Activated T-helper 9 cell treated with anti-CD3 and anti-CD28 coated beads, Interleukin-2, amount 50 U/mL, for 16 hours (primary cell): ENCODE results near the gene SPAG6.
"Not testable (repeated sequence)": the region's sequence is repeated elsewhere in the genome, so short reads cannot be mapped to it uniquely, and the experiment has no call there.

ENCODE experiments used
- DNase-seq: peaks from one replicate; pipeline ENCODE4 v3.0.0-alpha.2; 2020; ENCODE audit warnings: low read depth

The SPAG6 gene

DNA sequence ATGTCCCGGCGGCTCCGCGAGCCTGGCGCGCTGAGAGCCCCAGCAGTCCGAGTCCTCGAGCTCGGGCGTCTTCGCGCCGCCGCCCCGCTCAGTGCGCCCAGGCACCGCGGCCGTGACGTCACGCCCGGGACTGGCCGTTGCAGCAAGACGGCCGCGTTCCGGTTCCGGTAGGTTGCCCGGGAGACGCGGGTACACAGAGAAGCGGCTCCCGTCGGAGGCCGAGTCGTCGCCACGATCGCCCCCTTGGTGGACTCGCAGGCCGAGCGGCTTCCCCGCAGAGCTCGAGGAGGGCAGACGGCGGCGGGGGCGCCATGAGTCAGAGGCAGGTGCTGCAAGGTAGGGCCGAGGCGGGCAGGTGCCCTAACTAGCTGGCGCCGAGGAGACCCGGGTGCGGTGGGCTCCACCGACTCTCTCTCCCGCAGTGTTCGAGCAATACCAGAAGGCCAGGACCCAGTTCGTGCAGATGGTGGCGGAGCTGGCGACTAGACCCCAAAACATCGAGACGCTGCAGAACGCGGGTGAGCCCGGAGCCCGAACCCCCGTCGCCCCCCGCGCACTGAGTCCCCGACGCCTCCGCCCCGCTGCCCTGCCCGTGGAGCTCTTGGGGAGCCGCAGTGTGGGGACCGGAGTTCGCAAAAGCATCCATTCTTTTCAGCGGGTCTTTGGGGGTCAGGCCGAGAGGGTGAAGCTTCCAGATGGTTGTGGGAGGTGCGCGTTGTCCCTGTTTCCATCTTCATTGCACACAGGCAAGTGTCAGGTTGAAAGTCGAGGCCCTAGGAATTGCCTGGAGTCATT, at the start of gene SPAG6:
SPAG6 (plus strand) TSS at position 196 of the 795 bp plus-strand sequence; CDS start at position 312, 116 bp downstream.
- DNase-seq, result peak; percentile 20

DNA sequence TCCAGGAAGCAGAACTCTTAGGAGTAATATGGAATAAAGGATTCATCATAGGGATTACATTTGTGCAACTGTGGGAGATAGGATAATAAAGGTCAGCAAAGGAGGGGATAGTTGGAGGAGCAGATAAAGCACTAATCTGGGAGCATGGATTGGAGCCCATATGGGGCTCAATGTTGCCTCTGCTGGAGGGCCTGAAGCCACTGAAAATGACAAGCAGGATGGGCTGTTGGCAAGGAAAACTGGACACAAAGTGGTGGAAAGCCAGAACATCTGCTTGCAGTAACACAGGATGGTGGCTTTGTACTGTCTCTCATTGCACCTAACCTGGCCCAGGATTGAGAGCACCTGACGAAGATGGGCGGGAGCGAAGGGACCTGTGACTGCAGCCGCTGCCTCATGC, 44.1 kb upstream of the SPAG6 start:
- no peak for DNase-seq

DNA sequence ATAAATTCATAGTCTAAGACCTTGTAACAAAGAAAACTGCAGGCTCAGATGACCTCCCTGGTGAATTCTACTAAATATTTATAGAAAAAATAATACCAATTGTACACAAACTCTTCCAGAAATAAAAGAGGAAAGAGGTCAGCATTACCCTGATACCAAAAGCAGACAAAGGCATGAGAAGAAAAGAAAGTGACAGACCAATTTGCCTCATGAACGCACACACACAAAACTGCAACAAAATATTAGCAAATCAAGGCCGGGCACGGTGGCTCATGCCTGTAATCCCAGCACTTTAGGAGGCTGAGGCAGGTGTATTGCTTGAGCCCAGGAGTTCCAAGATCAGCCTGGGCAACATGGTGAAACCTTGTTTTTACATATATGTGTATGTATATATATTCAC, 41.8 kb upstream of the SPAG6 start:
- no peak for DNase-seq

DNA sequence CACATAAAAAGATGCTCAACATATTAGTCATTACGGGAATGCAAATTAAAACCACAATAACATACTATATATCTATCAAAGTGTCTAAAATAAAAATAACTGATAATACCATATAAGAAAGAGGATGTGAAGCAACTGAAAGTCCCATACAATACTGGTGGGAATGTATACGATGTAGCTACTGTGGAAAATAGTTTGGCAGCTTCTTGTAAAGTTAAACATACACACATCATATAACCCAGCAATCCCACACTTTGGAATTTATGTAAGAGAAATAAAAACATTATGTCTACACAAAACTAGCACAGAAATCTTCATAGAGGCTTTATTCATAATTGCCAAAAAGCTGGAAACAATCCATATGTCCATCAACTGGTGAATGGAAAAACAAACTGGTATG, 39.6 kb upstream of the SPAG6 start:
- DNase-seq, result no peak

DNA sequence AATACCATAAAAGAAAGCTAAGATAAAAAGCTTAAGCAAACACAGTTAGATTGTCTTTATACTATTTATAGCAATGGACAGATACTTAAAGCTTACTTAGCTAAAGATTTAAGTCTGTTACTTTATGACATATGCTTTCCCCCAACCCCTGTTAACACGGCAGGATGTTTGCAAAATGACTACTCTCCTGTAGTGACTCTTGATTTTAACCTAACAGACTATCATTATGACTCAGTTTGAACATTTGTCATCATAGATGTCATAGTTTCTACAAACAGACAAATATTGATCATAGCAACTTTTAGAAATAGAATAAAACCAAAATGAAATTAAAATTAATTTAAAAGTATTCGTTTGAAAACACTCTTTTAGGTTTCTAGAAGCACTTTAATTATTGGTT, 36.9 kb upstream of the SPAG6 start:
- DNase-seq, result no peak

DNA sequence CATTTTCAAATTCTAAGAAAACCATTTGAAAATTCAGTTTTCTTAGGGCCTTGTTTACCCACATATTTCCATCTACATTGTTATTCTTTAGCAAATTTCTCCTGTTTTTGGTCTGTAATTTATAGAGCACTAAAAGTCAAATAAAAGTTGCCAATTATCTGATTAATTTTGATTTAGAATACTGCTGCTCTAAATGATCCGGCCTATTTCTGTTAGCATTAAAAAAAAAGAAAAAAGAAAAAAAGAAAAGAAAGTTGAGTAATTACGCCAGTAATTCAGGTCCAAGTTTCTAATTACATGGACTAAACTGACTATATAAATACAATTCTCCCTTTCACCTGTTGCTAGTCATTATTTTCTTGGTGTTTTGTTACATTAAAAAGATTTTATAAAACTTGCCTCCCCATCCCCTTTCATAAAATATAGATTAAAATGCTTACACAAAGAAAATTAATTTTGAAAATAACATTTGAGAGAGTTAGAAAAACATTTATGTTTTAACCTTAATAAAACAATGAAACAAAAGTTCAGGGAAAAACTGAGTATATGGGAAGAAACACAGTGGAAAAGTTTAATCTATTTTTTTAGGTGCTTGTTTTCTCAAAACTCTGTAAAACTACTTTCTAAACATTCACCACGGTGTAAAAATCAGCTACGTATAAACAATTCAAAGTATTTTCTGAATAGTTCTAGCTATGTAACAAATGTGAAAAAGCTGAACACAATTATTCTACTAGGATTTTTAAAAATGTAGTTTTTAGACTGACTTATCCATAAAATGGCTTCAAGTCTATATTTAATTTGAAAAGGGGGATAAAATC, 35.9 kb upstream of the SPAG6 start:
- DNase-seq, result no peak

DNA sequence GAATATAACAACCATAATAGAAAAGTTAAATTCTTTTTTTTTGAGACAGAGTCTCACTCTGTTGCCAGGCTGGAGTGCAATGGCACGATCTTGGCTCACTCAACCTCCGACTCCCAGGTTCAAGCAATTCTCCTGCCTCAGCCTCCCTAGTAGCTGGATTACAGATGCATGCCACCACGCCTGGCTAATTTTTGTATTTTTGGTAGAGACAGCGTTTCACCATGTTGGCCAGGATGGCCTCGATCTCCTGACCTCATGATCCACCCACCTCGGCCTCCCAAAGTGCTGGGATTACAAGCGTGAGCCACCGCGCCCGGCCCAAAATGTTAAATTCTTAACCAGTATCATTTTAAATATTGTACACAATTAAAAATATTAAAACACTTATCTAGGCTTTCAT, 35.3 kb upstream of the SPAG6 start:
- not testable (repeated sequence) for DNase-seq

DNA sequence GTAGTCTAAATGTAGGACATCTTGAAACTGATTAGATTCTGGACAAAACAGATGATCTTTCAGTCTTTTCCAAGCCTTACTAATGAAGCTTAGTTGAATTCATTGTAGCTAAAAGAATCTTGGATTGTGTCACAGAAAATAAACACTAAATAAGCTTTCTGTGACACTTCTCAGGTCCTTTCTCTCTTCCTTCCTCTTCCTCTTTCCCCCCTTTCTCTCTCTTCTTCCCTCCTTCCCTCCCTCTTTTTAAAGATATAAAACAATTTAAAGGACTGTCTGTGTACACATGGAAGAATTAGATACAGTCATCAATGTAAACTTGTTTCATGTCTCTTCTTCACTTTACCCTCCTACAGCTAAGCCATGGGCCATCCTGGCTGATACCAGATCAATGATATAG, 34.4 kb upstream of the SPAG6 start:
- no peak for DNase-seq

DNA sequence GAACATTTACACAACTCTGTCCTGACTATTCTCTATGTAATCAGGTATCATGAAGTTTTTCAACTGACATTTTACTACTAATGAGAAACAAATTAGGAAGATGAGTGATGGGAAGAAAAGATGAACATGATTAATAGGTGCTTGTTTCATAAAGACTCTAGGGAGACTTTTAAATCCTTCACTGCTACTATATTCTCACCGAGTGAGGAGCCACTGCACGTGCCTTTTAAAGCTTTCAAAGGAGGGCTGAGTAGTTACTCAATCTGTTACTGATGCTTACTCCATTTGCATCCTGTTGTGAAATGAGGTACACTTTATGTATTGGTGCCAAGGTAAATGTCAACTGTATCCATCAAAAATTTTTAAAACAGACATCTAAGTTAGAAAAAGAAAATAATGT, 30.4 kb upstream of the SPAG6 start:
- DNase-seq, result no peak

DNA sequence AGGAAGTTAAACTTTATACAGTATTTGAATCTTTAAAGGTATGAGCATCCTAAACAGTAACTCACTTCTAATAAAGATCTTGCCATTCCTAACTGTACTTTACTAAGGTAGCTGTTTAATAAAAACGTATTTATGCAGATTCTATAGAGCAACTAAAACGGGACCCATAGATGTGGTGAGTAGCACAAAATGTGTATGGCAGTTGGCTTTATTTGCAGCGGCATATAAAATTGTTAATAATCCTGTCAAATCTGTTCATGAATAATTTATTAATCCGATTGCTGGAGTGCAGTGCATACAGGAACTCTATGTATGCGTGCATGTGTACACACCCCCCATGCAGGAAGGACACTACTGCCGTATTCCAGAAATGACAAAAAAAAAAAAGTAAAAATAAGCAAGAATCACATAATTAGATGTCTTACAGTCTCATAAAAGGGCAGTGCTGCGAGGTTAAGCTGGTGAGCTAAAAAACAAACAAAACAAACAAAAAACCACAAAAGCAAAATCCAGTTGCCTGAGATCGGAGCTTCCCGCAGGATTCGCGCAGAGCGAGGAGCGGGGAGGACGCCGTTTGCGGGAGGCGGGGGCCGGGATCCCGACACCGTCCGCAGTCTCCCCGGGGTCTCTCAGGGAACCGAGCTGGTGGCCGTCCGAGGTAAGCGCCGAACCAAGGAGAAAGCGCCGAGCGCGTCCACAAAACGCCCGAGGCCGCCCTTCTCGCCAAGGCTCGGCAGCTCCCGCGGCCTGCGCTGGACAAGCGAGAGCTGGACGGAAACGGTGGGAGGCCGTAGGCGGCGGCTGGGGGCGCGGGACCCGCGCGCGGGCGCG, 29.6 kb upstream of the SPAG6 start:
- no peak for DNase-seq

DNA sequence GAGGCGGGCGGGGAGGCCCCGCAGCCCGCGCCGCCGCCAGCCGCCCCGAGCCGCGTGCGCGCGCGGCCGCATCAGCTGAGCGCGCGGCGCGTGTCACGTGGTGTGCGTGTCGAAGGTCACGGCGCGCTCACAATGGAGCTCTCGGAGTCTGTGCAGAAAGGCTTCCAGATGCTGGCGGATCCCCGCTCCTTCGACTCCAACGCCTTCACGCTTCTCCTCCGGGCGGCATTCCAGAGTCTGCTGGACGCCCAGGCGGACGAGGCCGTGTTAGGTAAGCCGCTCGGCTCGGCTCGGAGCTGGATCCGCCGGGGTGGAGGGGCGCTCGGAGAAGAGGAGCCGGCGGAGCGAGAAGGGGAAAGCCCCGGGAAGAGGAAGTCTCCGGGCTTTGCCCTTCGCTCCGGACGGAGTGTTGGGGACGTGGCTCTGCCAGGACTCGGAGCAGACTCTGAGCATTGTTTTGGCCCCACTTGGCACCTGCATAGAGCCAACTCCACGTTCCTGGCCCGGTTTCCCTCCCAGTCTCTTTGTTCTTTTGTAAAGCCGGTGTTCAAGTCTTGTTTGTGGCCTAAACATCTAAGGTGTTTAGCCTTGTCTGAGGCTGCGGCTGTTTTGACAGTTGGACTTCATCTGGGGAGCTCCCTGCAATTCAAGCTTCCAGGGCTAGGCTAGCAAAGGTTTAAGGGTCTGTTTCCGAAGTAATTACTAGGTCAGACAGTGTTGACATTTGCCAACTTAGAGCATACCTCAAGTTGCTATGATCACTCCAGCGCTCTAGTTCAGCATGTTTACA, 28.8 kb upstream of the SPAG6 start, which contains the start of gene COMMD3:
COMMD3 (plus strand) TSS at position 103 of the 790 bp plus-strand sequence; CDS start at position 133, 30 bp downstream.
- peak; percentile 71 for DNase-seq

DNA sequence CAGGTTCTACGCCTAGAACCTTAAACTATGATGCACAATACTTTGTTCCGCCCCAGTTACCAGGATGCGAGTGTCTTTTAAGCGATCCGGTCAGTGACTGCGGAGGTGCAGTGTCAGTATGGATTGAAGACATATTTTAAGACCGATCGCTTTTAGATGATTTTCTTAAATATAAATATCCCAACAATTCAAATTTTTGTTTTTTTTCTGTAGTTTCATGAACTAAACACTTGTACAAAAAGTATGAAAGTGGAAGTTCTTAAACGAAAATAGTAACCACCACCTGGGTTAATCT, 28.3 kb upstream of the SPAG6 start:
- DNase-seq, result no peak

DNA sequence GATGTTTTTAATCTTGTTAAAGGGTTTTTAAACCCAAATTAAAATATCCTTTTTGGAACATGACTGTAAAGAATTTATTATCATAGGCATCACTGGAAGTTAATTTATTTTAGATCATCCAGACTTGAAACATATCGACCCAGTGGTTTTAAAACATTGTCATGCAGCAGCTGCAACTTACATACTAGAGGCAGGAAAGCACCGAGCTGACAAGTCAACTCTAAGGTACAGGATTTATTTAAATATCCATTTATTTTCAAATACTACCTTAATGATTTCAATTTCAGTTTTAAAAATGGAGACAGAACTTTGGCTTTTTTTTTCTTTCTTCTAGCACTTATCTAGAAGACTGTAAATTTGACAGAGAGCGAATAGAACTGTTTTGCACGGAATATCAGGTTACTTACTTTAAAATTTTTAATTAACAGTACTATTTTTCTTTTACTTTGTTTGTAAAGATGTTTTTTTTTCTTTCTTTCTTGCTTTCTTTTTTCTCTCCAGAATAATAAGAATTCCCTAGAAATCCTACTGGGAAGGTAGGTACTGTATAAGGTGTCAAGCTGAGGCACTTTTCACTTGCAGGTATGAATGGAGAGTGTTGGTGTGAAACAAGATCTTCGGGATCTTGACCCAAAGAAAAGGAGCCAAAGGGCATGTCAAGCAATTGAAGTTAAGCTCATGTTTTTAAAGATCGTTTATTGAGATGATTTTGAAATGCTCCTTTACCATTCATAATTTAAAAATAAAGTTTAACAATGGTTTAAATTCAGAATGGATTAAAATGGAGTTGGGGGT, 27.3 kb upstream of the SPAG6 start:
- DNase-seq, result no peak

DNA sequence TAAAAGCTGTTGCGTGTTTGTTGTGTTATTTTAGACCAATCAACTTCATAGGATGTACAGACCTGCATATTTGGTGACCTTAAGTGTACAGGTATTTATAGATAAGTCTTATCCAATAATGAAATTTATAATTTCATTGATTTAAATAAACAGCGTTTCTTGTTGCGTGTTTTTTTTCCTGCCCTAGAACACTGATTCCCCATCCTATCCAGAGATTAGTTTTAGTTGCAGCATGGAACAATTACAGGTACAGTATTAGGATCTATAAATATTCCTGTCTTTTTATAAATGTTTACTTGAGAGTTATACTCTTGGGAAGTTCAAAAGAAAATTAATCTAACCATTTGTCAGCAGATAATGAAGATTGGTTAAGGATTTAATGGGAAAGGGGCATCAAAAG, 26.5 kb upstream of the SPAG6 start:
- no peak for DNase-seq

DNA sequence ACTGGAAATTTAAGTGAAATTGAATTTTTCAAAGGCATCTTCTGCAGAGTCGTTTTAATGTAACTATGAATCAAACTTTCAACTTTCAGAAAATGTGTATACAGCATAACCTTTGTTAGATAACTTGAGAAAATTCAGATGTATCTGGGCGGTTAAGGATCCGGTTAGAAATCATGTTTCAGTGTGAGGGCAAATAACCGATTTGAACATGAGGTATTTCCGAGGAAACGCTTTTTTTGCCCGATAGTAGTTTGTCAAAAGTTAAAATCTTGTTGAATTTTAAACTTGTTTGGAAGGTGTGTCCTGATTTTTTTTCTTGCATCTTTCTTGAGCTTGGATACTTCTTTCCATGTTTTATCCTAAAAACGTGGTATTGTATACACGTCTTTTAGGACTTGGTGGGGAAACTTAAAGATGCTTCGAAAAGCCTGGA, 25.7 kb upstream of the SPAG6 start:
- DNase-seq, result no peak

DNA sequence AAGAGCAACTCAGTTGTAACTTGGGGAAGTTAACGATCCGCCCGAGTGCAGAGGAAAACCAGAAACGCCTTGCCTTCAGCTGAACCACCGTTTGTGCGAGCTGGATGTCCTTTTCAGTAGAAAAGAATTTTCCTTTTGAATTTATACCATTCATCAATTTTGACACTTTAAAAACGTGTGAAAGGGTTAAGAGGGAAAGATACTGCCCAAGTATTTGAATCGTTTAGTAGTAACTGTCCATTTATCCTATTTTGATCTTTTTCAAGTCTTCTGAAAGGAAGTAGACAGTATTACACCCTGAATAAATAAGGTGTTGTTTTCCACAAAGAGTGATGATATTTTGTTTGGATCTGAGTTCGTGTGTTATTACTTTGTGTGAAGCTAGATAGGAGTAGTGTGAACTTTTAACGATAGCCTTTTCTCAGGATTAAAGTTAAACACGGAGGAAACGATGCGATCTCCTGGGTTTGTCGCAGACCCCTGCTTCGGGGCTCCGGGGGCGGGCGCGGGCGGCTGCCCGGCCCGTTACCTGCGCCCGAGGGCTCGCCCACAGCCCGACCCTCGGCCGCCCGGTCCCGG, 25.2 kb upstream of the SPAG6 start:
- DNase-seq, result no peak

DNA sequence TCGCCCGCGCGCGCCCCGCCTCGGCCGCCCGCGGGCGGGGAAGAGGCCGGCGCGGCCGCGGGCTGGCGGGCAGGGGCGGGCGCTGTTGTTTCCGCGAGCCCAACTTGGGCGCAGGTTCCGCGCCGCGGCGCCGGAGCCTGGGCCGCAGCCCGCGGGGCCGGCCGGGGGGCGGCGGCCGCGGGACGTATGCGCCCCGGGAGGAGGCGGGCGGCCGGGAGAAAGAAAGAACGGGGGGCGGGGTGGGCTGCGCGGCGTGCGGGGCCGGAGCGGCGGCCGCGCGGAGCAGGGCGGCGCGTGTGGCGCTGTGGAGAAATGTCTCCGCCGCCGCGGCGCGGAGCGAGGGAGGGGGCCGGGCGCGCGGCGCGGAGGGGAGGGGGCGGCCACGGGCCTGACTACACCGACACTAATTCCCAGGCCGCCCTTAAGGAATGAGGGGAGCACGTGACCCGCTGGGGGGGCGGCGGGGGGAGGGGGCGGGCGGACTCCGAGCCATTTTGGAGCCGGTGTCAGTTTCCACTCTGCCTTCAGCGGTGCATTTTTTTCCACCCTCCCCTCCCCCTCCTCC, 24.6 kb upstream of the SPAG6 start, which contains the start of gene BMI1:
BMI1 (plus strand) TSS at position 509 of the 565 bp plus-strand sequence. CDS start 5,351 bp downstream, outside the sequence.
- peak; percentile 59 for DNase-seq

DNA sequence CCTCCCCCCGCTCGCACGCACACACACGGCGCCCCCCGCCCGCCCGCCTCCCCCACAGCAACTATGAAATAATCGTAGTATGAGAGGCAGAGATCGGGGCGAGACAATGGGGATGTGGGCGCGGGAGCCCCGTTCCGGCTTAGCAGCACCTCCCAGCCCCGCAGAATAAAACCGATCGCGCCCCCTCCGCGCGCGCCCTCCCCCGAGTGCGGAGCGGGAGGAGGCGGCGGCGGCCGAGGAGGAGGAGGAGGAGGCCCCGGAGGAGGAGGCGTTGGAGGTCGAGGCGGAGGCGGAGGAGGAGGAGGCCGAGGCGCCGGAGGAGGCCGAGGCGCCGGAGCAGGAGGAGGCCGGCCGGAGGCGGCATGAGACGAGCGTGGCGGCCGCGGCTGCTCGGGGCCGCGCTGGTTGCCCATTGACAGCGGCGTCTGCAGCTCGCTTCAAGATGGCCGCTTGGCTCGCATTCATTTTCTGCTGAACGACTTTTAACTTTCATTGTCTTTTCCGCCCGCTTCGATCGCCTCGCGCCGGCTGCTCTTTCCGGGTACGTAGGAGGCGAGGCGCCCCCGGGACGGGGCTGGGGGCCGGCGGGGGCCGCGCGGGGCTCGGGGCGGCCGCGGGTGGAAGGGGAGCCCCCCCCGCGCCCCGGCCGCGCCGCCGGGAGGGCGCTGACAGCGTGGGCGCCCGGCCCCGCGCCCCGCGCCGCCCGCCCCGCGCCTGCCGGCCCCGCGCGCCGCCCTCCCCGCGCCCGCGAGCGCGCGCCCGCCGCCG, 24.0 kb upstream of the SPAG6 start:
- peak; percentile 57 for DNase-seq
